GM20431 (cell line): ENCODE data around the gene REXO5.
"Not testable (repeated sequence)": the region's sequence is repeated elsewhere in the genome, so short reads cannot be mapped to it uniquely, and the experiment has no call there.

Experiments used
- in situ Hi-C: fragments of 300-500 bp; cut with MseI, MboI; formaldehyde crosslinking; loops from one replicate; pipeline ENCODE4 v1.15.0; 2020; ENCODE audit warnings: low sequenced_read_pairs; ENCODE audit not compliant: unreplicated experiment

The REXO5 gene

GRCh38 chr16:20806168-20807050 is at the start of gene REXO5, which contains the start of gene ERI2:
Gene REXO5 (plus strand): TSS chr16:20806527. CDS start chr16:20806954, 427 bp downstream.
Gene ERI2 (minus strand): TSS chr16:20806472. CDS start chr16:20806430, 42 bp downstream.
- in situ Hi-C loops: no loop called here

GRCh38 chr16:20760346-20760745 is 46.0 kb upstream of the REXO5 start:
- in situ Hi-C loops: no loop called here

GRCh38 chr16:20761175-20761574 is 45.2 kb upstream of the REXO5 start:
- in situ Hi-C loops: no loop called here

GRCh38 chr16:20762404-20763123 is 43.8 kb upstream of the REXO5 start:
- in situ Hi-C loops: no loop called here

GRCh38 chr16:20763461-20764232 is 42.7 kb upstream of the REXO5 start, which contains the start of gene ACSM3:
Gene ACSM3 (plus strand): TSS chr16:20764014. CDS start chr16:20770035, 6,021 bp downstream.
- in situ Hi-C loops: no loop called here

- in situ Hi-C loops: not testable (repeated sequence)
These were observed 41.9 kb upstream of the REXO5 start for GRCh38 chr16:20764448-20764847.

- in situ Hi-C loops: no loop called here
These were observed 40.6 kb upstream of the REXO5 start for GRCh38 chr16:20765732-20766131.

- in situ Hi-C loops: no loop called here
These were observed 40.0 kb upstream of the REXO5 start for GRCh38 chr16:20766294-20766693.

- in situ Hi-C loops: no loop called here
These were observed 38.8 kb upstream of the REXO5 start for GRCh38 chr16:20767577-20767976.

- in situ Hi-C loops: no loop called here
These were observed 38.2 kb upstream of the REXO5 start for GRCh38 chr16:20768121-20768520.

GRCh38 chr16:20768818-20769217 is 37.5 kb upstream of the REXO5 start:
- in situ Hi-C loops: no loop called here

- in situ Hi-C loops: no loop called here
These were observed 32.6 kb upstream of the REXO5 start for GRCh38 chr16:20773679-20774078.

GRCh38 chr16:20774703-20775362 is 31.5 kb upstream of the REXO5 start:
- in situ Hi-C loops: no loop called here

- in situ Hi-C loops: no loop called here
These were observed 24.6 kb upstream of the REXO5 start for GRCh38 chr16:20781697-20782096.

- in situ Hi-C loops: no loop called here
These were observed 23.9 kb upstream of the REXO5 start for GRCh38 chr16:20782470-20782869.

- in situ Hi-C loops: no loop called here
These were observed 22.1 kb upstream of the REXO5 start for GRCh38 chr16:20784204-20784603.

- in situ Hi-C loops: no loop called here
These were observed 17.2 kb upstream of the REXO5 start for GRCh38 chr16:20789130-20789529.

GRCh38 chr16:20791923-20792612 is 14.3 kb upstream of the REXO5 start:
- in situ Hi-C loops: no loop called here

- in situ Hi-C loops: no loop called here
These were observed 8.0 kb upstream of the REXO5 start for GRCh38 chr16:20798364-20798763.
